Measurements from ENCODE around the gene BMP8B.
"Not testable (repeated sequence)": the region's sequence is repeated elsewhere in the genome, so short reads cannot be mapped to it uniquely, and the experiment has no call there.

DNA sequence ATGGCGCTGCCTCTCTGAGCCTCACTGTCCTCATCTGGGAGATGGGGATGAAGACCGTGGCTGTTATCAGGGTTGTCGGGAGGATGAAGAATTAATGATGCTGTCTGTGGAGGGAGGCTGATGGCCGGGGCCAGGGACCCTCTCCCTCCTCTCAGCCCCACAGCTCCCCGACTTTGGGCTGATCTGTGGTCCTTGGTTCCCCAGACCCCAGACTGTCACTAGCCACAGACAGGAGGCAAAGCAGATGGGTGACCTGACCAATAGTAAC, 1.6 kb downstream of the BMP8B start:
- TF ChIP-seq, protein P1, sequence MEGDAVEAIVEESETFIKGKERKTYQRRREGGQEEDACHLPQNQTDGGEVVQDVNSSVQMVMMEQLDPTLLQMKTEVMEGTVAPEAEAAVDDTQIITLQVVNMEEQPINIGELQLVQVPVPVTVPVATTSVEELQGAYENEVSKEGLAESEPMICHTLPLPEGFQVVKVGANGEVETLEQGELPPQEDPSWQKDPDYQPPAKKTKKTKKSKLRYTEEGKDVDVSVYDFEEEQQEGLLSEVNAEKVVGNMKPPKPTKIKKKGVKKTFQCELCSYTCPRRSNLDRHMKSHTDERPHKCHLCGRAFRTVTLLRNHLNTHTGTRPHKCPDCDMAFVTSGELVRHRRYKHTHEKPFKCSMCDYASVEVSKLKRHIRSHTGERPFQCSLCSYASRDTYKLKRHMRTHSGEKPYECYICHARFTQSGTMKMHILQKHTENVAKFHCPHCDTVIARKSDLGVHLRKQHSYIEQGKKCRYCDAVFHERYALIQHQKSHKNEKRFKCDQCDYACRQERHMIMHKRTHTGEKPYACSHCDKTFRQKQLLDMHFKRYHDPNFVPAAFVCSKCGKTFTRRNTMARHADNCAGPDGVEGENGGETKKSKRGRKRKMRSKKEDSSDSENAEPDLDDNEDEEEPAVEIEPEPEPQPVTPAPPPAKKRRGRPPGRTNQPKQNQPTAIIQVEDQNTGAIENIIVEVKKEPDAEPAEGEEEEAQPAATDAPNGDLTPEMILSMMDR (IDR thresholded peaks at IDR 0.05): not testable (repeated sequence)
- TF ChIP-seq POLR2A, POLR2AphosphoS5 (IDR thresholded peaks at IDR 0.05): not testable (repeated sequence)
